Stimulated activated CD4-positive, alpha-beta T cell treated with anti-CD3 and anti-CD28 coated beads, Interleukin-4, amount 100 ng/mL, for 1 hour (primary cell): ENCODE results near the gene LRFN4.
A peak's percentile ranks its signal among the peaks of the same experiment; 100 is the strongest.

Experiments
- DNase-seq: peaks from one replicate; pipeline ENCODE4 v3.0.0-alpha.2; 2020

Gene LRFN4

DNA sequence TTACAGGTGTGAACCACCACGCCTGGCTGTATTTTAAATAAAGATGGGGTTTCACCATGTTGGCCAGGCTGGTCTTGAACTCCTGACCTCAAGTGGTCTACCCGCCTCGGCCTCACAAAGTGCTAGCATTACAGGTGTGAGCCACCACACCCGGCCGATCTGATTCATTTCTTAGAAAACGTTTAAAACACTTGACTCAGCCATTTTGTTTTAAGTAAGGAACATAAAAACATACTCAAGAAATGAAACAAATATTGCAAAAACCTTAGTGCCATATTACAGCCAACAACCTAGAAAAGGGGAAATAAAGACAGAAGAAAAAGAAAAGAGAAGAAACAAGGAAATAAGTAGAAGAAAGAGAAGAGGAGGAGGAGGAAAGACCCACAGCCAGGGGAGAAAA lies 17.4 kb downstream of the LRFN4 start:
- DNase-seq, result no peak

DNA sequence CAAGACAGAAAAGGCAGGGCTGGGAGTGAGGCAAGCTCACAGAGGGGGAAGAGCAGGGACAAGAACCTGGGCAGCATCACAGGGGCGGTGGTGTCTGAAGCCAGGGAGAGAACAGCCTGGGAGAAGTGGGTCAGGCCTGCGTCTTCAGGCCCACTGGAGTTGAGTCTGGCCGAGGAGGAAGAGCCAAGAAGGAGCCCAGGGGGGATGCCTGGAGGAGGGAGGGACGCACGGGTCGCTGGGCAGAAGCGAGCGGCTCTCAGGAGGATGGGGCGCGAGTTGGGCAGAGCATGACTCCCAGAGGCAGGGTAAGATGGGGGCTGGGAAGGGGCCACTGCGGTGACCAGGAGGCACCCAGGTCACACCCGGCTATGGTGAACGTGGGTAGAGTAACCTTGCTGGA lies 18.5 kb downstream of the LRFN4 start:
- no peak for DNase-seq

DNA sequence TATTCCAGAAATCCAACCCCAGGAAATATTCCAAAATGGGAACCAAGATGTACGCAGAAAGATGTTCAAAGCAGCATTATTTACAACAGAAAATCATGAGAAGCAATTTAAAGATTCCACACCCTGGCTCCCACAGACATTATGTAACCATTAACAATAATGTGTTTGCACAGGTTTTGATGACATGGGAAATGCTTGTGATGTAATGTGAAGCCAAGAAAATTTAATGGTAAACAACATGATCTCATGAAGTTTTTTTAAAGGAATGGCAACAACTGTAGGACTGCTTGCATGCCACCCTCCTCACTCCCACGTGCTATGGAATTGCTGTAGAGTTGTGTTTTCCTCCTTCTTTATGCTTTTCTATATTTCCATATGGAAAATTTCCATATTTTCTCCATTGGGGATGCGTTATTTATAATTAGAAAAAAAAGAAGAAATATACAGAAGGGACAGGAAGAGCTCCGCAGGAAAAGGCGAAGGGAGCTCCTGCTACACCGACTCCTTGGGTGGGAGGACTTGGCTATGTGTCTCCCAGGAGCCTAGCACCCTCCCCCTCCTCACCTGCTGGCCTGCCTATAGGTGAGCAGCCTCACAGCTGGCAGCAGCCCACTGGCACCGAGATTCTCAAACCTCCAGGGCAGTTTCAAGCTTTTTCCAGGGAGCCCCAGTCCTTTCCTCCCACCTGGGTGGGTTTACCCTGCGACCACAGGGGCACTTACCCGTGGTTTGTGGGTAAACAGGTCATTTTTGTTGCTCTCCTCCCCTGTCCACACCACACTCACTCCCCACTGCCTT lies 20.9 kb downstream of the LRFN4 start:
- no peak for DNase-seq

DNA sequence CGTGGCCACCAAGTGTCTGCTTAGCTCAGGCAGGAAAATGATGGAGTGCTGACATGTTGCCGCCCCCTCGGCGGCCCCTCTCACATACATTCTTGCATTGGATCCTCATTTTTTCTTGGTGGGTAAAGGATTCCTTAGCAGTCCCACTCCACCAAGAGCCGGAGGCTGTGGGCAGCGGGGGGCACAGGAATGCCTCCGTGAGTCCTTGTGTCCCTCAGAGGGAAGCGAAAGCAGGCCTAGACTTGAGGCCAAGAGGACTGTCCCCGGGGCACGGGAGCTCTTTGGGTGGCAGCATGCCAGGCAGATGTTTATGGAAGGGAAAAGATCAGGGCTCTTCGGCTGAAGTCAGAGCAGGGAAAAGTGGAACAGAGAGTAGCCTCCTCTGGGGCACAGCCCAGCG lies 21.6 kb downstream of the LRFN4 start:
- no peak for DNase-seq

DNA sequence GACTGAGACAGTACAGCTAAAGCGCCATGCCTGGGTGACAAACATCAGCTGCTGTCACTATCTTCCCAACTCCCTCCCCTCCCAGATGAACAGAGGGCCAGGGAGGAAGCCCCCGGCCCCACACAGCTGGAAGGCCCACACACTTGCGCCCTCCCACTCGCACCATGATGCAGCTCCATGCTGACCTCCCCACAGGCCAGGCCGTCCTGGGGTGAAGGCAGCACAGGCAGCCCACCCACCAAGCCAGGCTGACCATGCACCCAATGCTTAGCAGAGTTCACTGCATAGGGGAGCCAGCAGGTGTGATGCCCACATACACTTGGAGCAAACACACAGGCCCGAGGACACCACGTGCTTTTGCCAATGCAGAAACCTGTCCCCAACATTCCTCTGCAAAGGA lies 22.1 kb downstream of the LRFN4 start:
- DNase-seq, result no peak

DNA sequence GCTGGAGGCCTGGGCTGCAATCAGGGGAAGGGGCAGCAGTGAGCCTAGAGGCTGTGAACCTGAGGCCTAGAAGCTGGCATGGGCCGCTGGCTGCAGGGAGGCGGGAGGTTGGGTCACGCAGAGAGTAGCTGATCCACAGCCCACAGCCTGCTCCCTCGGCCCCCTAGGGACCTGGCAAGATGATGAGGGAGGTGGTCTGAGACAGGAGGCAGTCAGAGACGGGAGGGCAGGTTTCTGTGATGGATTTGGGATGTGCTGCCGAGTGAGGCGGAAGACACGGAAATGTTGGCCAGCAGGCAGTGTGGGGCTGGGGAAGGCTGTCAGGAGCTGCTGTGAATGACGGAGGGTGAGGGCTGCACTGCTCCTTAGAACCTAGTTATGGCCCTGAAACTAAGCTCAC lies 22.7 kb downstream of the LRFN4 start:
- no peak for DNase-seq

DNA sequence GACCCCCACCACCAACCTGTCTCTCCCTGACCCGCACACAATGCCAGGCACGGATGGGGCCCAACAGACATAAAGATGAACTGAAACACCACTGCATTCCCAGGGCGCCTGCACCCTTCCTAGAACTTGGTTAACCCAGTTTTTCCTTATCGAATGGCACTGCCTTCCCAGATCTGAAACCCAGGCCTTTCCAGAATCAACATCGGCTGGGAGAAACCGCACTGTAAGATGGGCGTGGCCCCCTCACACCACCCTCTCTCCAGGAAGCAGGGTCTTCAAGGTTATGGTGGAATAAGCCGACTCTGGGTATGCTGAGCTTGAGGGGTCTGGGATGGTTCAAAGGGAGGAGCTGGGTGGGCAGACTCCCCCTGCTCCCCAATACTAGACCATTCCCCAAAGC lies 23.1 kb downstream of the LRFN4 start:
- DNase-seq, result no peak

DNA sequence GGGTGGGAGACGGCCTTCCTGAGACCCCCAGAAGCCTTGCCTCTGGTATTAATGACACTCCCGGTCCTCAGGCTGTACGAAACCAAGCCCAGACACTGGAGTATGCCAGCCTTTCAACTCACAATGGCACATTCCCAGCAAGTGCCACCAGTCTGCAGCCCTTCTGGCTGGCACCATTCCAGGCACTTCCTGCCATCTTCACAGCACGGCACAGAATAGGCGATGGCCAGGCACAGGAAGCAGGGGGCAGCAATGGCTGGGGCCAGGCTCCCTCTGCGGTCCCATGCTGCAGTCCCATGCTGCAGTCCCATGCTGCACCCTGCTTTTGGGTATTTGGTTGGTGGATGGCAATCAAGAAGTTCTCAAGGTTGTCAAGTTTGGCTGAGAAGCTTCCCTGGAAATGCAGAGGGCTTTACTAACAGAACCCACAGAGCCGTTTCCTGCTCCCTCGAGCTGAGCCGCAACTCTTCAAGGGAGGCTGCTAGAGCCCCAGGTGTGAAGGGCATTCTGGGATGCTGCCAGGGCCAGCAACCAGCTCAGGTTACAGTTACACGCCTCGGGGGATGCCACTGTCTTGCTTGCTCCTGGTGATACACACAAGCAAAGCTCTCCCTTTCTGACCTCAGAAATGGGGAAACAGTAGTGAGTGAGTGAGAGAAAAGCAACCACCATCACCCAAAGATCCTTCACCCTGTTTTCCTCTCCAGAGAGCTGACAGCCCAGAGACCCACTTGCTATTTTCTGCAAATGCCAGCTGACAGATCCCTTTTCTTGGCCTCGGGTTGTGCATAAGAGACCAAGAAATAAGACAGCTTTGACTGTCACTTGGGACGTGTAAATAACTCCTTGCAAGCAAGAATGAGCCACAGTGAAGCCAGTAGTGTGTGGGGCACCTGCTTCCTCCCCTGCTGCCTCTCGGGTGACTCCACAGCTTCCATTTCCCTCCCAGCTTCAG lies 23.9 kb downstream of the LRFN4 start:
- DNase-seq, result no peak

DNA sequence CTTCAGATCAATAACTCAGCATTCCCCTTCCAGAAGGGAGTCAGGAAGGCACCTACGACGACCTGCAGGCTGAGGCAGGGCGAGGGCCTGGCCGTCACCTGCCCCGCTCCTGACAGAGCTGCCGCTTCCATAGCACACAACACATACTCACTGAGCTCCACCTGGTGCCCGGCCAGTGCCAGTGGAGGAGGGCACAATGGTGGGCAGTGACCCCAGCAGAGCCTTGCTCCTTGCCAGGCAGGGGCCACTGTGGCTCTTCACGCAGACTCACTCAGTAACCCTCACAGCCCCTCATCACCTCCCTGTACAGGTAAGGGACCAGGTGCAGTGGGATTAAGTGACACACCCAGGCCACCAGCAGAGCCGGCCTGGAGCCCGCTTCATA lies 24.6 kb downstream of the LRFN4 start:
- no peak for DNase-seq

DNA sequence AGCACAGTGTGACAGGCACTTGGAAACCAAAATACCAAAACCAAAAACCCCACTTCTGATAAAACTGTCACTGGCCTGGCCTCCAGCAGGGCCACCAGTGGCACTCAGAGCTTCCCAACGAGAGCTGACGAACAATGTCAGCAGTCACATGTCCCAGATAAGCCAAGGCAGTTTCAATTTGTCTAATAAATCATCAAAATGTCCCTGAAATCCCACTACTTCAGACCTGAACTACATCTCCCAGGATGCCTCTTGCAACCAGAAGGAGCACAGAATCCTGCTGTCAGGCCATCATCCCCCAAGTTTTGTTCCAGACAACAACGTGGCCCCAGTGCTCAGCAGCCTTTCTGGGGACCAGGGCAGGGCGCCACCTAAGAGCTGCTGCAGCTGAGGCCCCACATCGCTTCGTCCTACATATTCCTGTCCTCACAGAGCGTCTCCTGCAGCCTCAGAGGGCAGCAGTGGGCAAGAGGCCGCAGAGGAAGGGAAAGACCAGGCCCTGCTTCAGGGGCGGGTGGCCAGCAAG lies 25.1 kb downstream of the LRFN4 start:
- DNase-seq, result no peak

DNA sequence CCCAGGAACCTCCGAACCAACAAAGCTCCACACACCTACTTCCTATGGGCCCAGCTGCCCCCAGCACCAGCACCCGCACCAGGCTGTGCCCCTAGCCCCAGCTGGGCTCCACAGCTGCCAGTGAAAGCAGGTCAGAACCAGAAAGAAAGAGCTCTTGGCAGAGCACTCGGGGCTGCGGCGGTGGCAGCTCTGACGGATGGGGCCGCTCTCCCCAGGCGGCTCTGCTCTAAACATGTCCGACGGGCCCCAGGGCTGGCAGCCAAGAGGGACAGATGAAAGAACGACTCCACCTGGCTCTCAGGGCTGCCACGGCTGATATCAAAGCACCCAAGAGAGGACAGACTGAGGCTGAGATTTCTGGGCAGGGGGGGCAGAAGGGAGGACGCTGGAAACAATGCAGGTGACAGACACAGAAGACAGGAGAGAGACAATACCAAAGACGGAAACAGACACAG lies 25.7 kb downstream of the LRFN4 start:
- no peak for DNase-seq

DNA sequence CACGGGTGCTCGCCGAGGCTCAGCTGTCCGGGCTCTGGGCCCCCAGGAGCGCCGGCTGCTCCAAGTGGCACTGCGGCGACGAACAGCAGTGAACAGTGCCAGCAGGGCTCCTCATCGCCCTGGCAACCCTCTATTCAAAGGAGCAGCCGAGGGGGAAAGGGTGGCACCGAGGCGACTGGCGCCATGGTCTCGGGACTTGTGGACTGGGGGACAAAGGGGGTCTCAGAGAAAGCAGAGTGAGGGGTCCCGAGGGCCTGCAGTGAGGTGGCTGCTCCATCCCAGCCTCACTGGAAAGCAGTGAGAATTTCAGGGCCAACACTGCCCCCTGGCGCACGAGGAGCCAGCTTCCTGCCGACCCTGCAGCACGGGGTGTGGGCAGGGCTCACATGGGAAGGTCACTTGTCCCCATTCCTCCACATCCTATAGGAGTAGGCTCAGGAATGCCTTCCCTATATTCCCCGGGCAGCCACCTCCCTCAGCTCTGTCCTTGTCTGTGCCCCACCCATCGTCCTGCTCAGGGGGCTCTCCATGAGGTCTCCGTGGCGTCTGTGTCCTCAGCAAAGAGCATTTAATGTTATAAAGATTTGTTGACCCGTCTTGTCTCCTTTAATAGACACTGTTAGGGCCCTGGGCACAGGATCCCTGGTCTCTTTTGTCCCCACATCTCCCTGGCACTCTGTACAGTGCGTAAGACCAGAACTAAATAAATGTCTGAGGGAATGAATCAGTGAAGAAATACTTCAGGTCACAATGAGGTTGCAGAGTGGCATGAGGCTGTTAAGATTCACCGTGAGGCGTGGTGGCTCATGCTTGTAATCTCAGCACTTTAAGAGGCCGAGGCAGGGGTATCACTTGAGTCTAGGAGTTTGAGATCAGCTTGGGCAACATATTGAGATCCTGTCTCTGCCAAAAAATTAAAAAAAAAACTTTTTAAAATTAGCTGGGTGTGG lies 26.4 kb downstream of the LRFN4 start:
- DNase-seq, result peak; percentile 72

DNA sequence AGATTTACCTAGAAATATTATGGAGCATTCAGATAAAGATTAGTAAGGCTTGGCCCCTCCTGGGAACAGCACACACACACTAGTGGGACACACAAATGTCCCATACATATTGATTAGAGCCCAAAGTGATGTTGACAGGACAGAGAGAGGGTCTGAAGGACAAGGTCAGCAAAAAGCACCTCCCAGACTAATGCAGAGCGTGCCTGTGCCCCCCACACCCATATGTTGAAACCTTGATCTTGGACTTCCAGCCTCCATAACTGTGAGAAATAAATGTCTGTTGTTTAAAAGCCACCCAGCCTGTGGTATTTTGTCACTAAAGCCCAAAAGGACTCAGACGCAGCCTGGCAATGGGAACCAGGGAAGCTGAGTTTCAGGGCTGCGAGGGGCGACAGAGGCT lies 27.6 kb downstream of the LRFN4 start:
- DNase-seq, result no peak

DNA sequence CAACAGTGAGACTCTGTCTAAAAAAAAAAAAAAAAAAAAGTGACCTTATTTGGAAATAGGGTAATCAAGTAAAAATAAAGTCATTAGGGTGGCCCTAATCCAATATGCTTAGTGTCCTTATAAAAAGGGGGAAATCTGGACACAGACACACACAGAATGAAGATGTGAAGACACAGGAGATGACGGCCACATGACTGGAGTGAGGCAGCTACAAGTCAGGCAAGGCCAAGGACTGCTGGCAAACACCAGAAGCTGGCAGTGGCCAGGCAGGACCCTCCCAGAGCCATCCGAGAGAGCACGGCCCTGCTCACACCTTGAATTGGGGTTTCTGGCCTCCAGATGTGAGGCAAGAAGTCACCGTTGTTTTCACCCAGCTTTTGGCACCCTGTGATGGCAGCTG lies 28.6 kb downstream of the LRFN4 start:
- DNase-seq, result no peak

DNA sequence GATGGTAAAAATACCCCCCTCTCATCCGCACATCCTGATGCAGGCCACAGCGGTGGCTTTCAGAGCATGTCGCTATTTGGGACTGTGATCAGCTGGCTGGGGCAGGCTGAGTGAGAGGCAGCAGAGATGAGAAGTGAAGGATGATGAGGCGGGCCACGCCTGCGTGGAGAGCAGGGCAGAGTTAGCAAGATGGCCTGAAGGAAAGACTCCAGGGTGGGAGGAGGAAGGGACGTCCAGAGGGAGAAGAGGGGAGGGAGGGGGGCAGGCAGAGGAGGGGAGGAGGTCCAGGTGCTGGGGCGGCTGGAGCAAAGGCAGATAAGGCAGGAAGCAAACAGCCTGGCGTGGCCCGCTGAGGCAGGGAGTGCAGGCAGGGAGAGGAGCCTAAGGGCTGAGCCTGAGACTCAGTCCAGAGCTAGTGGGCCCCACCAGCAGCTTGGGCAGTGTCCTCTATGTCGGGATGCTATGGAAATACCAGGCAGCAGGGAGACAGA lies 29.1 kb downstream of the LRFN4 start:
- no peak for DNase-seq

DNA sequence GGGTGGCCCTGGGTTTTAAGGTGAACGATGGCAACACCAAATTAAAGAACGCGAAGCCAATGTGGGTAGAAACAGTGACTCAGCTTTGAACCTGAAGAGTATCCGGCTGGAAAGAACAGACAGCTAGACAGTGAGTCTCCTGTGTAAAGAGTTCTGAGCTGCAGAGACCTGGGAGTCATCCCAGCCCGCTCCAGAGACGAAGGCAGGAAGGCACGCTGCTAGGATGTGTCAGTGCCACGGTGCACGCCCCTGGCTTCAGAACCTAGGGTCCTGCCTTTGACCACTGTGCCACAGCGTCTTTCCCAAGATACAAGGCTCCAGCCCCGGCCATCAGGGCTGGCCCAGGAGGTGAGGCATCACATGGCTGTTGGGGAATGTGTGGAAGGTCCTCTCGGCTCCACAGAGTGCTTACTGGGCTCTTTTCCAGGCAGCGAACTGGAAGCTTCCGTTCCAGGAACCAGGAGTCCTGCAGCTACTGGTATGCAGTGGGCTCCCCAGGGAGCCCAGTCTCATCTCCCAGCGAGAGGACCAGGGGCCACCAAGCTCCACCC lies 29.9 kb downstream of the LRFN4 start:
- DNase-seq, result no peak

DNA sequence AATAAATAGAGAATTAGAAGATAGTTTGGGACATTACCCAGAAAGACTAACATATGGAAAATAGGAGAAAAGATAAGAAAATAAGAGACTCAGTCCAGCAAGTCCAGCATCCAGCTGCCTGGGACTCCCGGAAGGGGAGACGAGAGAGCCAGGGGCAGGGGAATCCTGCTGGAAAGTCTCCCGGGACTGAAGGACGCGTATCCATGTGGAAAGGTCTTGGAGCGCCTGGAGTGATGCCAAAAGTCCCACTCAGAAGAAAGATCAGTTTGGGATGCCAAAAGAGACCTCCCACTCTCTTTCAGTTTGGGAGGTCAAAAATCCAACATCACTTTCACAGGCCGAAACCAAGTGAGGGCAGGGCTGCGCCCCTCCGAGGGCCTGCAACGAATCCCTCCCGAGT lies 30.7 kb downstream of the LRFN4 start:
- DNase-seq, result no peak

DNA sequence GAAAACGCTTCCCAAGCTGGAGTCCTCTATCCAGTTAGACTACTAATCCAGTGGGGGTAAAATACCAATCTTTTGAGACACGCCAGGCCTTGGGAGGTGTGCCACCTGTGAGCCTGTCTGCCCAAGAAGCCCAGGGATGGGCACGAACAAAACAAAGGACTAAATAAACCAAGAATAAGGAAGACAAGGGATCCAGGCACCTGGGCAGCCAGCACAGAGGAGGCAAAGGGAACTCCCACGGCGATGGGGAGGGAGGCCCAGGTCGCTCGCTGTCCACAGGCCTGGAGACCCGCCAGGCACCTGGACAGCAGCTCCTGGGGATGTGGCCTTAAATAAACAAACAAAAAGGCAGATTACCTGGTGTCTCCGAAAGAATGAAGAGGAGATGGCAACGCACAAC lies 31.4 kb downstream of the LRFN4 start:
- no peak for DNase-seq

DNA sequence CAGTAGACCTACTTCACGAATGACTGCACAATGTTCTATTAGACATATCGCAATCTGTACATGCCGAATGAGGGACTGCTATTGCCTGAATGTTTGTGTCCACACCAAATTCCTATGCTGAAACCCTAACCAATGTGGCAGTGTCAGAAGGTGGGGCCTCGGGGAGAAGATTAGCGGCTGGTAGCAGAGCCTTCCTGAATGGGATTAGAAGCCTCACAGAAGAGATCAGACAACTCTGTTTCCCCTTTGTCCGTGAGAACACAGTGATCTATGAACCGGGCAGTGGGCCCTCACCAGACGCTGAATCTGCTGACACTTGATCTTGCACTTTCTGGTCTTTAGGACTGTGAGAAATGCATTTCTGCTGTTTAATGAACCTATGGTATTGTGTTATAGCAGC lies 33.1 kb downstream of the LRFN4 start:
- DNase-seq, result no peak

DNA sequence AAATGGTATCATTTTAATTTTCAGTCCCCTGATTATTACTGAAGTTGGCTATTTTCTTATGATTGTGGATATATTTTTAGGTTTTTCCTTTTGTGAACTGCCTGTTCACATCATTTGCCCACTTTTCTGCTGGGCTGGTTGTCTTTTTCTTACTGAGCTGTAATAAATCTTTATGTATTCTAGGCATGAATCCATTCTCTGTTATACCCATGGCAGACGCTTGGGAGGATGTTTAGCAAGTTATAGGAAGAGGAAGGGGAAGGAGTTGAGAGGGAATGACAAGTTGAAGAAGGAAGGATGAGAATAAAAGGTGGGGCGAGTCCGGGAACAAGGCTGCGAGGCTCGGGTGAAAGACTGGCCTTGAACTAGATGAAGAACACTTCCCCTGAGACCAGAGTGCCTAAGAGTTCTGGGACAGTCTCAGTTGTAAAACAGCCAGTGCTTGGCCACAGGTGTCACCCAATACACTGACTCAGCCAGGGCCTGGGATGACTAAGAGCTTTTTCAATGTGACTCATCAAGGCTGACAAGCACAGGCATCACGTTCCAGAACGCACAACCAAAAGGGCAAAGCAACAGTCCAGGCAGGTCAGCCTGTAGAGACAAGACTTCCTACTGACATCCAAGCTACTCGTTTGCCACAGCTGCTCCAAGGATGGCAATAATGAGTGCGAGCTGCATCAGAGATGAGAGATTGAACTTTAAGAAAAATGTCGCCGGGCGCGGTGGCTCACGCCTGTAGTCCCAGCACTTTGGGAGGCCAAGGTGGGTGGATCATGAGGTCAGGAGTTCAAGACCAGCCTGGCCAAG lies 35.2 kb downstream of the LRFN4 start:
- DNase-seq, result peak; percentile 39

DNA sequence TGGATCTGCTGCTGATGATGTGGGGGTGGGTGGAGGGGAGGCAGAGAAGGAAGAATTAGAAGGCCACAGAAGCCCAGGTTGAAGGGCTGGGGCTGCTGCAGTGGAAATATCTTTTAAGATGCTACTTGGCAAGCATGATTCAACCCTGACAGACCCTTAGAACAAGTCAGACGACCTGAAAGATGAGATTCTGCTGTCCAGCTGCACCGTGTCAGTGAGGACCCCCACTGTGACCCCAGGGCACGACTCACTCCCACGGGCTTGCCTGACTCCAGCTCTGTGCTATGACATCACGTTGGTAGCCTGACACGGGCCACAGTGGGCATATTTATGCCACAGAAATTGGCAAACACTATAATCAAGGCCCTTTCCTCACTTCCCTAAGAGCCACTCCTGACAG lies 36.0 kb downstream of the LRFN4 start:
- no peak for DNase-seq
